ENCODE measurements around the gene PGLYRP1. TPM values are rescaled to one million over a fixed set of nuclear protein-coding genes. Genes with fewer than 3 reads are reported as not detected.

Gene PGLYRP1
- total RNA-seq, 2 donors from 2014 or later, result not detected

DNA sequence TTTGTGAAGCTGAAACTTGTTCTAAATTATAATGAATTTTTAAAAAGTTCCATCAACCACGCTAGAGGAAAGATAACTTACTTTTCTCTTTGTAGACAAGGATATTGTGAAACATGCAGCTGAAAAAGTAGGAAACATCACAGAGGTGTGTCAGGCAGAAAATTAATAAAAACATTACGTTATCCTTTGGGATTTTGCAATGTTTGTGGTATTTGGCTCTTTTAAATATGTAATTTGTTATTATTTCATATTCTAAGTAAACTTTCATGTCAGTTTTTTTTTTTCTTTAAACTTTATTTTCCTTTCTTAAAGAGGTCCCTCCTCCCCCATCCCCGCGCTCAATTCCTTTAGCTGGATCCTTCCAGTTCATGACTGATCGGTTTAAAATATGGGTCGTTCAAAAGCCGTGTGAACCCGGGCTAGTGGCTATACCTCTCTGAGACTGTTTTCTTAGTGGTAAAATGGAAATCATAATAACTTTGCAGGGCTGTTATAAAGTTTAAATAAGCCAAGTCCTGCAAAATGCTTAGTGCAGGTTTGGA lies 28.3 kb downstream of the PGLYRP1 start:
- Mint-ChIP-seq H3K9me3 (no peaks in the 10 kb centered on the region), H3K36me3 (peaks cover 6 to 9% of the 10 kb centered on the region in 2 donors), H3K27ac (no peak overlapping the region)
- ATAC-seq (no peak), DNase-seq (ENCODE audit: low spot score in 2 of 2) (no peak)

DNA sequence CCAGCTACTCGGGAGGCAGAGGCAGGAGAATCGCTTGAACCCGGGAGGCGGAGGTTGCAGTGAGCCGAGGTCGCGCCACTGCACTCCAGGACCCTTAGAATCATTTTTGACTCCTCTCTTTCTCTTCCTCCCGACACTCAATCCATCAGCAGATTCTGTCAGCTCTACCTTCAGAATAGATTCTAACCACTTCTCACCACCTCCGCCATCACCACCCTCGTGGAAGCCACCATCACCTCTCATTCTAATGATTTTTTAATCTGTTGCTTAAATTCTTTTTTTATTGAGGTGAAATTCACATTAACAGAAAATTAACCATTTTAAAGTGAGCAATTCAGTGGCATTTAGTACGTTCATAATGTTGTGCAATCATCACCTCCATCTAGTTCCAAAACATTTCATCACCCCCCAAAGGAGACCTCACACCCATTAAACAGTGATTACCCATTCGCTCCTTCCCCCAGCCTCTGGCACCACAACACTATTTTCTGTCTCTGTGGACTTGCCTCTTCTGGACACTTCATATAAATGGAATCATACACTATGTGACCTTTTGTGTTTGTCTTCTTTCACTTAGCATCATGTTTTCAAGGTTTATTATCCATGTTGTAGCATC lies 32.6 kb downstream of the PGLYRP1 start:
- Mint-ChIP-seq H3K36me3 (no peaks in the 10 kb centered on the region), H3K27ac (no peak overlapping the region), H3K9me3 (no peaks in the 10 kb centered on the region)
- DNase-seq (ENCODE audit: low spot score in 2 of 2), result no peak
- no peak for ATAC-seq

DNA sequence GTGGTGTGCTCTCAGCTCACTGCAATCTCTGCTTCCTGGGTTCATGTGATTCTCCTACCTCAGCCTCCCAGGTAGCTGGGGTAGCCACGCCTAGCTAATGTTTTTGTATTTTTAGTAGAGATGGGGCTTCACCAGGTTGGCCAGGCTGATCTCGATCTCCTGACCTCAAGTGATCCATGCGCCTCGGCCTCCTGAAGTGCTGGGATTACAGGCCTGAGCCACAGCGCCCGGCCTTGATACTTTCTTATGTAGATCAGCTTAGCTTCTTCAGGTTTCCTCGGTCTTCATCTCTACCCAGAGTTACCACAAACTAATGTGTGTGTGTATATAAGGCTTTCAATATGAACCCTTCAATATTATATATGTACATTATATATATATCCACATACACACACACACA lies 37.5 kb downstream of the PGLYRP1 start:
- Mint-ChIP-seq H3K27ac (no peak overlapping the region), H3K36me3 (no peaks in the 10 kb centered on the region), H3K9me3 (no peaks in the 10 kb centered on the region)
- ATAC-seq (no peak), DNase-seq (ENCODE audit: low spot score in 2 of 2) (no peak)

DNA sequence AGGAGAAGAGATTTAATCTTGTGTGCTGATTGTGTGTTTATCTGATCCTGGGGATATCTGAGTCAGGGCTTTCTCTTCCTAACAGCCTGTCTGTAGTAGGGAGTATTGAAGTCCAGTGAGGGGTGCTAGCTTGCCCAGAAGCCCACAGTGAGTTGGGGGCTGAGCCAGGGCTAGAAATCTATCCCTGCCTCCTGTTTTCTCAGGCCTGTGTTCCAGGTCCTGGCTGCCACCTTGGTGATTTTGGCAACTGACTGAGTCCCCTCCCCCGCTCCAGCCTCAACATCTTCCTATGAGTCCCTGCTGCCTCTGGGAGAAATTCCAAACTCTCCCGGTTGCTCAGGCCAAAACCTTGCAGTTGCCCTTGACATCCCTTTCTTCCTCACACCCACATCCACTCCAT lies 41.5 kb downstream of the PGLYRP1 start:
- no peaks in the 10 kb centered on the region for H3K36me3 Mint-ChIP-seq
- H3K9me3 Mint-ChIP-seq, result no peaks in the 10 kb centered on the region
- H3K27ac Mint-ChIP-seq, result peak overlapping the region in 1 of 2 donors; percentile 52
- ATAC-seq (no peak), DNase-seq (ENCODE audit: low spot score in 2 of 2) (no peak)

DNA sequence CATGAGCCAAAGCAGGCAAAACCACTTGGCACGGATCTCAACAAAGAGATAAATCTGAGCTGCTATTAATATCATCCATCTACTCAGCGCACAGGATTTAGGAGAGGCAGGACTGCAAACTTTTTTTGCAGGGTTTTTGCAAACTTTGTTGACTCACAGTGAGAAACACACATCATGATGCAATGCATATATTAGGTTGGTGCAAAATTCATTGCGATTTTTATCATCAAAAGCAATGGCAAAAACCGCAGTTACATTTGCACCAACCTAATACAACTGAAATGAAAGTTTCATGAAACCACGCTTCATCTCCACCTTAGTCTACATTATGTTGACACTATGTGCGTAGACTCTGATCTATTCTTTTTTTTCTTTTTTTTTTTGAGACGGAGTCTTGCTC lies 44.7 kb downstream of the PGLYRP1 start:
- Mint-ChIP-seq H3K9me3 (no peaks in the 10 kb centered on the region), H3K36me3 (no peaks in the 10 kb centered on the region), H3K27ac (no peak overlapping the region)
- no peak for DNase-seq (ENCODE audit: low spot score in 2 of 2)
- no peak for ATAC-seq

DNA sequence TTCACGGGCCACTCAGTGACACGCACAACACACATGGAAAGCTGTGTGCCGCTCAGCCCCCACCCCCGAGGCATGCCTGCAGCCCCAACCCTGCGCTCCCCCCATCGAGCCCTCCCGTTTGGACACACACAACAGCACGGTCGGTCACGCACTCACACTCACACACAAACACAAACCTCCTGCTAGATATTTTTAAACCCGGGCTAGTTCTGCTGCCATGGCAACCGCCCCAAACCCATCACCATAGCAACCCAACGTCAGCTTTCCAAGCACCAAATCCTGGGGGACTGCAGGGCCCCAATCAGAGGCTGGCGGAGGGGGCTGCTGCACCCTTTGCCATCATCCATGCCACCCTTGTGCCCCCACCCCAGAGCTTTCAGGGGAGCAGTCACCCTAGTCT lies 46.7 kb downstream of the PGLYRP1 start:
- ATAC-seq (no peak), DNase-seq (ENCODE audit: low spot score in 2 of 2) (no peak)
- Mint-ChIP-seq H3K27ac (no peak overlapping the region), H3K9me3 (no peaks in the 10 kb centered on the region), H3K36me3 (no peaks in the 10 kb centered on the region)

DNA sequence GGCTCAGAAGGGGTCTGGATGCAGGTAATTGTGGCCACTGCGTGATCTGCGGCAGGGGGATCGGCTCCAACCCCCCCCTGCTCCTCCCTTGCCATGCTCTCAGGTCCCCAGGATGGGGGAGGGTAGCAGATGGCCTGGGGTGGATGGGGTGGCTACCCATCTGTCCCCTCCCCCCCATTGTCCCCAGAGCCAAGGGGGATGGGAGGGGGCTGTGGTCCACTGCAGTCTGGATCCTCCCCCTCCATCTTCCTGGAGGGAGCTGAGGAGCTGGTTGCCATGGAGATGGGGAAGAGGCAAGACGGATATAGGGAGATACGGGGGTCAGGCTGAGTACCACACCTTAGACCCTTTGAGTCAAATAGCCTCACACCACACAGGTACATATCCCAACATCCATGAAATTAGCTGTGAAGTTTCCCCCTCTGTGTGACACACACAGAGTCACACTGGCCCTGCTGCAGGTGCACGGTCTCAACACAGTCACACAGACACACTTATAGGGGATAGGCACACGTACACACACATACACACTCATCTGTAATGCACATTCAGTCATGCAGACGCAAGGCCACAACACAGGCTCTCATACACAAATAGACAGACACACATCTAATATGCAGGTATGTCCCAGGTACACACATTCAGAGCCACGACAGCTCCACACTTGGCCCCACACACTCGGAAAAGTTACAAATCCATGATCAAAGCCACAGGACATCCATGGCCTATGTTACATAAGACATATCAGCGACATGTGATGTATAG lies 47.4 kb downstream of the PGLYRP1 start:
- DNase-seq (ENCODE audit: low spot score in 2 of 2) (no peak), ATAC-seq (no peak)
- Mint-ChIP-seq H3K9me3 (no peaks in the 10 kb centered on the region), H3K36me3 (no peaks in the 10 kb centered on the region), H3K27ac (no peak overlapping the region)

DNA sequence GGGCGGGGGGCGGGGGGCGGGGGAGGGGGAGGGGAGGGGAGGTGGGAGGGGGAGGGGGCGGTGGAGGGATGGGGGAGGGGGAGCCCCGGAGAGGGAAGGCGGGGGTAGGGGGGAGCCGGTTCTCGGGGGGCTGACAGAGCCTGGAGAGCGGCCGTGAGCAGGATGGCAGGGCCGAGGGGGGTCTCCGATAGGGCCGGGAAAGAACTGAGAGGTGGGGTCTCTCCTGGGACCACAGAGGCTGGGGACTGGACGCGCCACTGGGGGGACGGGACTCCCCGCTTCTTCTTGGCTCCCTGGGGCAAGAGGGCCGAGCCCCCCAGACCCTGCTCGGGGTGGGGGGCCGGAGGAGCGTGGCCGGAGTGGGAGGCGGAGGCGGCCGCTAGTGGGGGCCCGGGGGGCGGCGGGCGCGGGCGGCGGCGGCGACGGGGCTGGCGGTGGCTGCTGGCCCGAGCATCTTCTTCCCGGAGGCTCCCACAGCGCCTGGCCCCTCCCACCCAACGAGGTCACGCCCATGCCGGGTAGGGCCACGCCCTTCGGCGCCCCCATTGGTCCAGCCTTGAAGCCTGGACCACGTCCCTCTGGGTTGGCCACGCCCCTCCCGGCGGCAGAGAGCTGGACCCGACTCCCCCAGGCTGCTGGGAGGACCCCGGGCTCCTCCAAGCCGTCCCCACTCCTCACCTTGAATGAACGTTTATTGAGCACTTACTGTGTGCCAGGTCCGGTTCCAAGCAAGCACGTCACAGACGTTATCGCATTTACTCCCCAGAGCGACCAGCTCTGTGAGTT lies 49.1 kb downstream of the PGLYRP1 start, which contains the start of gene NOVA2:
Gene NOVA2, minus strand, starts transcription at position 313 of the 786 bp plus-strand sequence. CDS start 514 bp downstream, outside the sequence.
- DNase-seq (ENCODE audit: low spot score in 2 of 2) (peak in 1 of 2 donors; percentile 67), ATAC-seq (peak; percentile 37 to 77)
- H3K27ac Mint-ChIP-seq, result no peak within 1 kb of the TSS
- no peaks in the 10 kb centered on the region for H3K9me3 Mint-ChIP-seq
- no peaks in the 10 kb centered on the region for H3K36me3 Mint-ChIP-seq

DNA sequence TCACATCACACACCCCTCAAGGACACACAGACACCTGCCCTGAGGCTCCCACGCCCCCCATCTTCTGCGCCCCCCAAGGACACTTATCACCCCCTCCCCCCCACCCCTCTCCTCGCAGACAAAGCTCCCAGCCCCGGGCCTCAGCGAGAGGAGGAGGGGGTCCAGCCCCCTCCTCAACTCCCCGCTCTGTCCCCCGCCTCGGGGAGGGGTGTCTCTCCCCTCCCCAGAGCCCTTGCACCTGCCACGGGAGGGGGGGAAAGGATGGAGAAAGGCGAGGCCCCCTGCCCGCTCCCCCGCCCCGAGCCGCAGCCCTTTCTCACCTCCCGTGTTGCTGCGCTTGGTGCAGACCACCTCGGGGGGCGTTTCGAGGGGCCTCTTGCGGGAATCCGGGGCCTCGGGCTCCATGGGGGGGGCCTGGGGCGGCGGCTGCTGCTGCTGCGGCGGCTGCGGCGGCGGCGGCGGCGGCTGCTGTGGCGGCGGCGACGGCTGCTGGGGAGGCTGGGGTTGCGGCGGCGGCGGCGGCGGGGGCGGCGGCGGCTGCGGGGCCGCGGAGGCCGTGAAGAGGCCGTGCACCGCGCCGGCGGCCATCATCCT lies 49.8 kb downstream of the PGLYRP1 start:
- Mint-ChIP-seq H3K27ac (no peak overlapping the region), H3K9me3 (no peaks in the 10 kb centered on the region), H3K36me3 (no peaks in the 10 kb centered on the region)
- DNase-seq (ENCODE audit: low spot score in 2 of 2) (no peak), ATAC-seq (no peak)

DNA sequence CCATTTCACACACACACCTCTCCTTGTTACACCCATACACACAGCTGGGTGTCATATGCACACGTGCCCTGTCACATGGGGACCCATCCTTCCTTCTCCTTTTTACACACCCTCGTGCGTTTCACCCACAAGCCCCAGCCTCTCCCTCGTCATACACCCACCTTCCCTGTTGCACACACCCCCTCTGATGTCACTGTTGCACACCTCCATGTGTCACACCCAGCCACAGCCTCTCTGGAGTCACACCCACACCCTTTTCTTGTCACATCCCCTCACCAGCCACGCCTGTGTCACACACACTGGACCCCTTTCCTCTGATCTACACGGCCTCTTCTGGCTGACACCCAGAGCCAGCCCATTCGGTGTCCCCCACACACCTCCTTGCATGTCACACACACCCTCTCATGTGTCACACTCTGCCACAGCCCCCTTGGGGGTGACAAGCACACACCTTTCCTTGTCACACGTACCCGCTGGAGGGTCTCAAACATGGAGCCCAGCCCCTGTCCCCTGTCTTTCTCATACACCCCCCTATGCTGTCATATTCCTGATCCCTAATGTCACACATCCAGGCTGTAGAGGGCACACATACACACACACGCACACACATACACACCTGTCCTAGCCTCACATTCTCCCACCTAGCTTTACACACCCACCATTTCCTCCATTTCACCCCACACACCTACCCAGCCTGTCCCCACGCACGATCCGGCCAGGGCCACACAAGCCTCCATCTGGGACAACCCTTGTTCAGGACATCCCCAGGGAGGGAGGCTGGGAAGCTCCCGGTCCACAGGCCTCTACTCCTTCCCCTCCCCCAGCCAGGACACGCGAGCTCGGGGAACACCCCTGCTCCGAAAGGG lies 50.5 kb downstream of the PGLYRP1 start:
- no peak overlapping the region for H3K27ac Mint-ChIP-seq
- H3K36me3 Mint-ChIP-seq, result no peaks in the 10 kb centered on the region
- DNase-seq (ENCODE audit: low spot score in 2 of 2) (peak in 1 of 2 donors; percentile 10), ATAC-seq (peak; percentile 61 to 66)
- H3K9me3 Mint-ChIP-seq, result no peaks in the 10 kb centered on the region

DNA sequence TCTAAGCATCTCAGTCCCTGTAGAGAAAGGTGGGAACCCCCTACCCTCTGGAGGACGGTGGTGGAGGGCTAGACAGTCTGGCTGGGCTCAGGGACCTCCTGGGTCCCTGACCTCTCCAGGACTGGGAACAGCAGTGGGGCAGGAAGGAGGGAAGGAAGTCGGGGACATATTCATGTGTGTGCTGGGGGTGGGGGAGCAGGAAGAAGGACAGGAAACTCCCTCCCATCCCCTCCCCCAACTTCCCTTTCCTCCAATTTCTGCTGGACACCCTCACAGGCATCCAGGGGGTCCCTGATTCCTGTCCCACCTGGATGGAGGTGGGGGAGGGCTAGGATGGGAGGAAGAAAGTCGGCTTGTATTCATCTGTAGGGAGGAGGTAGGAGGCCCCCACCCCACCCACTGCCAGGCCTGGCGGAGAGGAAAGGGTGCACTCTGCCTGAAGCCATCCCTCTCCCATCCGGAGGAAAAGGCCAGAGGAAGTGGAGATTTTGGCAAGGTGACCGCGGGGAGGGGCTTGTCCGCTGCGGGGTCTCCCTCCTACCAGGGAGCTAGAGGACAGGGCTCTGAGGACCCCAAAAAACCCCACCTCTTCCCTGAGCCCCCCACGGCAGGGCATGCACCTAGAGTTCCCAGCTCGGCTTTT lies 51.5 kb downstream of the PGLYRP1 start:
- DNase-seq (ENCODE audit: low spot score in 2 of 2) (no peak), ATAC-seq (no peak)
- no peaks in the 10 kb centered on the region for H3K9me3 Mint-ChIP-seq
- peak overlapping the region in 1 of 2 donors; percentile 69 for H3K27ac Mint-ChIP-seq
- no peaks in the 10 kb centered on the region for H3K36me3 Mint-ChIP-seq

DNA sequence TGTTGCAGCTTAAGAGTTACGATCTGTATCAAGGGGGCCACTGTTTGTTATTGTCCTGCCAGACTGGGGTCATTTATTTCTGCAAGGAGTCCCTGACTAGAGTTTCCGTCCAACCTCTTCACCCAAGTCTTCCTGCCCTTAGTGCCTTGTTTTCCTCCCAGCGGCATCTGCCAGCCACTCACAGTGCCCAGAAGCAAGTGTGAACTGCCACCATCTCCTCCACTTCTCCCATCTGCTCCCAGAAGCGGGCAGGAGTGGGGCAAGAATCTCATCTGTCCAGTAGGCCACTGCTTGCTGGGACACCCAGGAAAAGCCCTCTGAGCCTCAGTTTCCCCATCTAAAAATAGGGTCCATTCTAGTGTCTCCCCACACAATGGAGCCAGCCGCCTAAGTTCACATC lies 53.2 kb downstream of the PGLYRP1 start:
- Mint-ChIP-seq H3K9me3 (no peaks in the 10 kb centered on the region), H3K36me3 (no peaks in the 10 kb centered on the region), H3K27ac (no peak overlapping the region)
- DNase-seq (ENCODE audit: low spot score in 2 of 2), result no peak
- no peak for ATAC-seq
